Measurements from ENCODE around the gene FNDC5.

FNDC5 gene

DNA sequence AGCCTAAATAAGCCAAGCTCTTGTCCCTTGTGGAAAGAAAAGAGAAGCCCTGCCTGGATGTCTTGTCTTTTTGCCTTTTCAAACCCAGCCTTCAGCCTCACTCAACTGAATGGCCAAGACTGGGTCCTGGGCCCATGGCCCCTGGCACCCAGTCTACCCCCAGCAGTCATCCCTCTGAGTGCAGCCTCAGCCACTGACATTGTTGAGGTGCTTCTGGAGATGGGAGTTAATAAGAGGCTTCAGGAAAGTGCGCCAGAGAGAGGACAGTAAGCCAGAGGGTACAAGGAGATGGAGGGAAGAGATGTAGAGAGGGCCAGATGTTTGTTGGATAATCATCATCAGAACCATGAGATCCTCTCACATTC is 6.8 kb downstream of the FNDC5 start:
- Histone ChIP-seq H4K20me1 (ENCODE audit: insufficient read depth, low read length, poor library complexity, severe bottlenecking) (no peaks in the 10 kb centered on the region), H2AFZ (ENCODE audit: low read length) (no peak overlapping the region), H3K36me3 (ENCODE audit: insufficient read depth, low read length) (peaks cover 29% of the 10 kb centered on the region; the same call in 1 of the 2 replicates), H3K9me3 (ENCODE audit: insufficient read depth, low read depth, low read length) (no peaks in the 10 kb centered on the region), H3F3A (ENCODE audit: low read depth) (no peaks in the 10 kb centered on the region), H3K4me1 (ENCODE audit: insufficient read depth, low read length, poor library complexity, severe bottlenecking) (no peaks in the 10 kb centered on the region), H3K4me3 (ENCODE audit: low read length, poor library complexity, severe bottlenecking) (no peak overlapping the region), H3K27me3 (ENCODE audit: insufficient read depth, low read length, poor library complexity, severe bottlenecking) (no peaks in the 10 kb centered on the region), H3K79me2 (ENCODE audit: insufficient read depth, low read length) (no peaks in the 10 kb centered on the region), H3K9me2 (replicated peaks; ENCODE audit: low read depth, low read length) (no peaks in the 10 kb centered on the region), H3K9ac (ENCODE audit: low read depth, low read length, poor library complexity, severe bottlenecking) (no peak overlapping the region), H3K4me2 (ENCODE audit: low read depth, low read length, poor library complexity, severe bottlenecking) (no peak overlapping the region)
- TF ChIP-seq, protein P1, sequence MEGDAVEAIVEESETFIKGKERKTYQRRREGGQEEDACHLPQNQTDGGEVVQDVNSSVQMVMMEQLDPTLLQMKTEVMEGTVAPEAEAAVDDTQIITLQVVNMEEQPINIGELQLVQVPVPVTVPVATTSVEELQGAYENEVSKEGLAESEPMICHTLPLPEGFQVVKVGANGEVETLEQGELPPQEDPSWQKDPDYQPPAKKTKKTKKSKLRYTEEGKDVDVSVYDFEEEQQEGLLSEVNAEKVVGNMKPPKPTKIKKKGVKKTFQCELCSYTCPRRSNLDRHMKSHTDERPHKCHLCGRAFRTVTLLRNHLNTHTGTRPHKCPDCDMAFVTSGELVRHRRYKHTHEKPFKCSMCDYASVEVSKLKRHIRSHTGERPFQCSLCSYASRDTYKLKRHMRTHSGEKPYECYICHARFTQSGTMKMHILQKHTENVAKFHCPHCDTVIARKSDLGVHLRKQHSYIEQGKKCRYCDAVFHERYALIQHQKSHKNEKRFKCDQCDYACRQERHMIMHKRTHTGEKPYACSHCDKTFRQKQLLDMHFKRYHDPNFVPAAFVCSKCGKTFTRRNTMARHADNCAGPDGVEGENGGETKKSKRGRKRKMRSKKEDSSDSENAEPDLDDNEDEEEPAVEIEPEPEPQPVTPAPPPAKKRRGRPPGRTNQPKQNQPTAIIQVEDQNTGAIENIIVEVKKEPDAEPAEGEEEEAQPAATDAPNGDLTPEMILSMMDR (conservative IDR thresholded peaks at IDR 0.05; ENCODE audit: low read length), result no peak
- TF ChIP-seq EZH2phosphoT487 (IDR thresholded peaks at IDR 0.05; ENCODE audit: borderline replicate concordance), result no peak

DNA sequence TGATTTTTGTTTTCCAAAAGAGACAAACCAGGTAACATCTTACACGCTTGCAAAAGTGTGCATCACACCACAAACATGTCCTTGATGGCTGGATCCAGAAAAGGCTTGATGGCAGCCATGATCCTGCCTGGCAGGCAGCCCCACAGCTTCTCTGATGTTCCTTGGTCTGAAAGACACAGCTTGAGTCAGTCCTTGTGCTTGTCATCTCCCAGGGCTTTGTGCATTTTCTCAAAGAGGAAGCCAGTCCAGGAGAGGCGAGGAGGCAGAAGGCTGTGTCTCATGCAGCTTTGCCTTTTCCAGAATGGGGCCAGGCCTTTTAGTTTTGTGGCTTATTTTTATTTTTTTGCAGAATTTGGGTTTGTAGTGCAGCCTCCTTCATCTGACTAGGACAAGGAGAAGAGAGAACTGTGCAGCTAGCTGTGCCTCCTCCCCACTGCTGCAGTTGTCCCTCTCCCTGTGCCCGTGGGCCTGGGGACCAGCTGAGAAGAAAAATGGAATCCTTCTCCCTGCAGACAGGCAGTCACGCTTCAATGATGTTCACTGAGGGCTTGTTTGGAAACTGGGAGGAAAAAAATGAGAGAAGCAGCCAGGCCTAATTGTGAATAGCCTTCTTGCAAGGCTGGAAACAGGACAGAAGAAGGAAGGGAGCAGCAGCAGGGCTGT is 7.4 kb downstream of the FNDC5 start:
- no peak overlapping the region for H3K4me3 ChIP-seq (ENCODE audit: low read length, poor library complexity, severe bottlenecking)
- no peaks in the 10 kb centered on the region for H3F3A ChIP-seq (ENCODE audit: low read depth)
- no peak overlapping the region for H3K4me2 ChIP-seq (ENCODE audit: low read depth, low read length, poor library complexity, severe bottlenecking)
- no peaks in the 10 kb centered on the region for H3K4me1 ChIP-seq (ENCODE audit: insufficient read depth, low read length, poor library complexity, severe bottlenecking)
- no peak overlapping the region for H3K9ac ChIP-seq (ENCODE audit: low read depth, low read length, poor library complexity, severe bottlenecking)
- TF ChIP-seq, protein P1 (conservative IDR thresholded peaks at IDR 0.05; ENCODE audit: low read length), result no peak
- TF ChIP-seq EZH2phosphoT487 (IDR thresholded peaks at IDR 0.05; ENCODE audit: borderline replicate concordance), result no peak
- peaks cover 33% of the 10 kb centered on the region; the same call in 1 of the 2 replicates for H3K36me3 ChIP-seq (ENCODE audit: insufficient read depth, low read length)
- H2AFZ ChIP-seq (ENCODE audit: low read length), result no peak overlapping the region
- H4K20me1 ChIP-seq (ENCODE audit: insufficient read depth, low read length, poor library complexity, severe bottlenecking), result no peaks in the 10 kb centered on the region
- H3K79me2 ChIP-seq (ENCODE audit: insufficient read depth, low read length), result no peaks in the 10 kb centered on the region
- H3K9me2 ChIP-seq (replicated peaks; ENCODE audit: low read depth, low read length), result no peaks in the 10 kb centered on the region
- H3K9me3 ChIP-seq (ENCODE audit: insufficient read depth, low read depth, low read length), result no peaks in the 10 kb centered on the region
- no peaks in the 10 kb centered on the region for H3K27me3 ChIP-seq (ENCODE audit: insufficient read depth, low read length, poor library complexity, severe bottlenecking)

DNA sequence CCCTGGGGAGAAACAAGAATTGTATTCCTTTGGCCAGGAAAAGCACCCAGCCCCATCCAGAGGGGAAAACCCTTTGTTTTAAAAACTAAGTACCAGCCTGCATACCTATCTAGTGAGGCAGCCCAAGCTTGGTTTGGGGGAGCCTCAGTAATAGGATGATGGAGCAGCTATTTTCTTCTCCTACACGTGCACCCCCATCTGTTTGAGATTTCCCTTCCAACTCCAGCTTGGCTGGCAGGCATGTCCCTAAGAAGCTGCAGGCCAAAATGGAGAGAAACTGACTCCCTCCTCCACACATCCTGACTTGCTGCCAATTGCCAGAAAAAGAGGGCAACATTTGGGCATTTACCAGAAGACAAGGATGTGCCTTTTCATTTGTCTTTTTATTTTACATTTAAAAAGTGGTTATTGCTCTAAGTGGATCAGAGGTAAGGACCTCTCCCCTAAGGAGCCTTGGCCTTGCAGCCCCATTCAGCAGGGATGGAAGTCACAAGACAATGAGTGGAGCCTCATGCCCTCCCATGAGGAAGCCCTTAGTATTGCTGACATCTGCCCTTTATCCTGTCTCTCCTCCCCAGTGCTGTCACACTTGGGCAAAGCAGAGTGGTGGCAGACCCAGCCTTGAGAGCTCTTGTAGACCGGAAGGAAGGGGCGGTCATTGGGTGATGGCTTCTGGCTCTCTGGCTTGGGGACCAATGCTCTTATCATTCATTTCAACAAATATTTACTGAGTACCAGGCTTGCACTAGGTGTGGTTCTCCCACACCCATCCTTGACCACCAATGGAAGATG is 8.6 kb downstream of the FNDC5 start:
- Histone ChIP-seq H2AFZ (ENCODE audit: low read length) (no peak overlapping the region), H3K9ac (ENCODE audit: low read depth, low read length, poor library complexity, severe bottlenecking) (no peak overlapping the region), H3K4me3 (ENCODE audit: low read length, poor library complexity, severe bottlenecking) (no peak overlapping the region), H3K9me3 (ENCODE audit: insufficient read depth, low read depth, low read length) (no peaks in the 10 kb centered on the region), H3K79me2 (ENCODE audit: insufficient read depth, low read length) (no peaks in the 10 kb centered on the region), H3K4me2 (ENCODE audit: low read depth, low read length, poor library complexity, severe bottlenecking) (no peak overlapping the region), H3K9me2 (replicated peaks; ENCODE audit: low read depth, low read length) (no peaks in the 10 kb centered on the region), H3K36me3 (ENCODE audit: insufficient read depth, low read length) (peaks cover 44% of the 10 kb centered on the region; the same call in 1 of the 2 replicates), H3K4me1 (ENCODE audit: insufficient read depth, low read length, poor library complexity, severe bottlenecking) (no peaks in the 10 kb centered on the region), H4K20me1 (ENCODE audit: insufficient read depth, low read length, poor library complexity, severe bottlenecking) (no peaks in the 10 kb centered on the region), H3F3A (ENCODE audit: low read depth) (no peaks in the 10 kb centered on the region), H3K27me3 (ENCODE audit: insufficient read depth, low read length, poor library complexity, severe bottlenecking) (no peaks in the 10 kb centered on the region)
- no peak for TF ChIP-seq EZH2phosphoT487 (IDR thresholded peaks at IDR 0.05; ENCODE audit: borderline replicate concordance)
- TF ChIP-seq, protein P1 (conservative IDR thresholded peaks at IDR 0.05; ENCODE audit: low read length), result no peak

Data from Loucy (cell line).